ENCODE results near the gene GPR176.

GPR176 gene

GRCh38 chr15:39890621-39891020 is 29.4 kb downstream of the GPR176 start:
- DNase-seq (ENCODE audit: low read depth in 2 of 2) = no peak

DNA sequence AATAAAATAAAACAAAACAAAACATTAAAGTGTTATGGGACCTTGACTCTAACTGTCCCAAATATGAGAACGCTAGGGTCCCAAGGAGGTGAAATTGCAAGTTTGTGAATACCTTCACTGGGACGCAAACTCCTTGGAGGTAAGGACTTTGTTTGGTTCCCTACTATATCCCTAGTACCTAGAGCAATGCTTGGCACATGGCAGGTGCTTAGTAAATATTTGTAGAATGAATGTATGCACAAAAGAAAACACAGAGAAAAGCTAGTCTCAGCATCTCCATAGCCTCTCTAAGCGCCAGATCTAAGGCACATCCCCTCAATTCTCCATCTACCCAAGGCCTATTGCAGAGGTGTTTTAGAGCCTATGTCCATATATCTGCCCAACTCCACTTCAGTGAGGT is 30.5 kb downstream of the GPR176 start:
- DNase-seq (ENCODE audit: low read depth in 2 of 2) = no peak

DNA sequence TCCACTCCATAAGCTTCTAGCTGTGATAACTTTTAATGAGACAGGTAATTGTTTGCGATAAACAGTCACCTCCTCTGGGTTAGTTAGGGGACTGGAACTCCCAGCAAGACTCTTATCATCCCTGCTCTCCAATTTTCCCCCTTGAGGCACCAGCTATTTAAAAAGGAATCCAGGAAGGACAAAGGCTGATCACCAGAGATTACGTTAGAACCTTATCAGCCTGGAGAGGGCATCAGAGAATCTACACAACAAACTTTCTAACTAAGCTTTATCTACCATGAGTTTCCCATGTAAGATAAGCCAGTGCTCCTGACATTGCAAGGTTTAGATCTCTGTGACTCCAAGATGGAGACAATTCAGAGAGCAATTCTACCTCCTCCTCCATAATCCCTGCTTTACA is 31.3 kb downstream of the GPR176 start:
- no peak for DNase-seq (ENCODE audit: low read depth in 2 of 2)

DNA sequence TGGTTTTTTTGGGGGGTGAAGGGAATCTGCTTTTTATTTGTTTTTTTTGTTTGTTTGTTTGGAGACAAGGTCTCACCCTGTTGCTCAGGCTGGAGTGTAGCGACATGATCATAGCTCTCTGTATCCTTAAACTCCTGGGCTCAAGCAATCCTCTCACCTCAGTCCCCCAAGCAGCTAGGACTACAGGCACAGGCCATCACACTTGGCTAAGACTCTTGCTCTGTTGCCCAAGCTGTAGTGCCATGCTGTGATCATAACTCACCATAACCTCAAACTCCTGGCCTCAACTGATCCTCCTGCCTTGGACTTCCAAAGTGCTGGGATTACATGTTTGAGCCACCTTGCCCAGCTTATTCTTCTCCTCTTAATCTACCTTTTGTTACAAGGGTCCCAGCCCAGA is 31.8 kb downstream of the GPR176 start:
- no peak for DNase-seq (ENCODE audit: low read depth in 2 of 2)

- DNase-seq (ENCODE audit: low read depth in 2 of 2) = no peak
These were observed 32.2 kb downstream of the GPR176 start for GRCh38 chr15:39887832-39888231.

- DNase-seq (ENCODE audit: low read depth in 2 of 2) = no peak
These were observed 32.9 kb downstream of the GPR176 start for GRCh38 chr15:39887211-39887610.

DNA sequence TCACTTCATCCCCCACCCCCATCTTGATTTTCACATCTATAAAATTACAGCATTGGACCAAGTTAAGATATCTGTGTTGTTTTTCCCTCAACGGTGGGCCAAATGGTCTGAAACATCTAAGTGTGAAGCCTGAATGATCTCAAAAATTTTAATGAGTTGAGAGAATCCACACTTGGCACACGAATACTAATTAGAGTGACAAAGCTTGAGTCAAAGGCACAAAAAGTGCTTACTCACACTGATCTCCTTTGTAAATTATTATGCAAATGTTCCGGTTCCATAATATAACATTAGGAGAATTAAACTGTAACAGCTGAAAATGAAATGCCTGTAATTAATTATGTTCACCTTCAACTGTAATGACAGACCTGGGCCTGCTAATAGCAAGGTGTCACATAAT is 33.6 kb downstream of the GPR176 start:
- no peak for DNase-seq (ENCODE audit: low read depth in 2 of 2)

GRCh38 chr15:39885099-39885777 is 34.8 kb downstream of the GPR176 start:
- no peak for DNase-seq (ENCODE audit: low read depth in 2 of 2)

DNA sequence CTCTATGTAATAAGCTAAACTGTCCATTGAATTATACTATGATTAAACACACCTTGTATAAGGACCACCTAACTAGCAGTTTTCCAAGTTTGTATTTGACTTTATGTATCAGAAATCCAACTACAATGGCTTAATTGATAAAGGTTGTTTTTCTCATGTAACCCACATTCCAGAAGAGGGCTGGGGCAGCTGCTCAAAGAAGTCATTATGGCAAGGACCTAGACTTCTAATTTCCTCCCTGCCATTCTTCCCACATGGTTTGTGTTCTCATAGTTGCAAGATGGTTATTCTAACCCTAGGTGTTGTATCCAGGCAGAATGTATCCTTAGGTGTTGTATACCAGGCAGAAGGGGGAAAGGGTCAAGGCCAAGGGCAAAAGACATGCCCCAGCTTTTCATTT is 35.7 kb downstream of the GPR176 start:
- no peak for DNase-seq (ENCODE audit: low read depth in 2 of 2)

GRCh38 chr15:39882602-39883001 is 37.5 kb downstream of the GPR176 start:
- no peak for DNase-seq (ENCODE audit: low read depth in 2 of 2)

DNA sequence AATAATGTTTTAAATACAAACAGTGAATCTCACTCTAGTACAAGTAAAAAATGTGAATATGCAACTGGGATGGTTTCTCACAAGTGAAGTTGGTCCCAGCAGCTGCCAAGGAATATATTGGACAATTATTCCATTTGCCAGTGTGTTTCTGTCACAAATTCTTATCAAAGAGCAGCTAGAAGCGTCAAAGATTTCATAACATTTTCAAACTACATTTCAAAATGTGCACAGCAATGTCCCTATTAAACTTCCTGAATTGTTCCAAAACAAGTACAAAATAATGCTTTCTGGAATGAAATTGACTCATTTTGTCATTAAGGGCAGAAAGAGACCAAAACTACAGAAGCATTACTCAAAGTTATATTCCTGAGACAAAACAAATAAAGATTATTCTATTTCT is 38.3 kb downstream of the GPR176 start:
- no peak for DNase-seq (ENCODE audit: low read depth in 2 of 2)

GRCh38 chr15:39880718-39881387 is 39.2 kb downstream of the GPR176 start:
- no peak for DNase-seq (ENCODE audit: low read depth in 2 of 2)

- DNase-seq (ENCODE audit: low read depth in 2 of 2) = no peak
These were observed 41.7 kb downstream of the GPR176 start for GRCh38 chr15:39878406-39878785.

DNA sequence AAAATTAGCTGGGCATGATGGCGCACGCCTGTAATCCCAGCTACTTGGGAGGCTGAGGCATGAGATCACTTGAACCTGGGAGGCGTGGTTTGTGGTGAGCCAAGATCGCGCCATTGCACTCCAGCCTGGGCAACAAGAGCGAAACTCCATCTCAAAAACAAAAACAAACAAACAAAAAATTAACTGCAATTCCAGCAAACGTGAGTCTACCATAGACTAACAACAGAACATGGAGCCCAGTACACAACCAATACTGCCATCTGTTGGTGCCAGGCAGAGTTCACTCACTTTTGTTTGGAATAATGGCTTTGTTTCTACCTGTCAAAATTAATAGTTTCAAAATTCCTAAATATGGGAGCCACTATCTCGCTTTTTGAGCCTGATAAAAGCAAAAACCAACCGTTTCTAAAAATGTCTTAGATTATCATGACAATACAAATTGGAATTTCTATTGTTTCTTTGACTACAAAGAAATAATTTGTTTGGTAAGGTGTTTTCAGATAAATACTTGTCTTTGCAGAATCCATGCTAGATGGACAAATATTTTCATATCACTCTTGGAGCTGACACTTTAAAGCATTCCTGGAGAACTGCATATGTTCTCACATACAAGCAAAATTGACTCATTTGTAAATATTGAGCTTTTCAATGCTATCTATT is 45.0 kb downstream of the GPR176 start:
- no peak for DNase-seq (ENCODE audit: low read depth in 2 of 2)

- DNase-seq (ENCODE audit: low read depth in 2 of 2) = no peak
These were observed 46.1 kb downstream of the GPR176 start for GRCh38 chr15:39873978-39874377.

GRCh38 chr15:39870537-39870936 is 49.5 kb downstream of the GPR176 start:
- no peak for DNase-seq (ENCODE audit: low read depth in 2 of 2)

DNA sequence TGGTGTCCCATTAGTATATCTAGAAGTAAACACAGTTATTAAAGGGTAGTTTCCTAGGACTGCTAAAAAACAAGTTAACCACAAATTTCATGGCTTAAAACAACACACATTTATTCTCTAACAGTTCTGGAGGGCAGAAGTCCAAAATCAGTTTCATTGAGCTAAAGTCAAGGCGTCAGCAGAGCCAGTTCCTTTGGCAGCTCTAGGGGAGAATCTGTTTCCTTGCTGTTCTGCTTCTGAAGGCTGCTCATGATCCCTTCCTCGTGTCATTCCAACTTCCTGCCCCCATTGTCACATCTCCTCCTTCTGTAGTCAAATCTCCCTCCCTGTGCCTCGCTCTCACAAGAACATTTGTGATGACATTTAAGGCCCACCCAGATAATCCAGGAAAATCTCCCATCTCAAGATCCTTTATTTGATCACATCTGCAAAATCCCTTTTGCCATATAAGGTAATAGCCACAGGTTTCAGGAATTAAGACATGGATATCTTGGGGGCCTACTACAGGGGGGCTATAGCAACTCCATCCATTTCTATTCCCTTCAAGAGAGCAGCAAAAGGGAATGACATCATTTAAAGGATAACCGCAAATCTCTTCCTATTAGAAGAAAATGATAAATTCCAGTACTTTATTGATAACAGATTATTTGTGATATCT is 50.1 kb downstream of the GPR176 start:
- DNase-seq (ENCODE audit: low read depth in 2 of 2) = no peak

DNA sequence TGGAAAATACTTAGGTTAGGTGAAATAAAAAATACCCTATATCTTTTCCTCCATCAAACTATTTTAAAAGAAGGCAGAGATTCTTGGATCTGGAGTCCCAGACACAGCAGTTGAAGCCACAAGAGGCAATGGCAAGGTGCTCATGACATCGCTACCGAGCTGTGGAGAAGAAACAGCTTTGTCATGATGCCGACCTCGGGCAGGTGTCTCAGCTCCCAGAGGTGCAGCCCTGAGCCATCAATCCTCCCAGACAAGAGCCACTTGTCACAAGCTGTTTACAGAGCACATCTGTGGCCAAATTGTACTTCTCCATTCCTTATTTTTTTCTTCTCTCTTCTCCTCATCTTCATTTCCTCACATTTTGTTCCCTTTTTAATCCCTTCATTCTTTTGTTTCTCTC is 50.8 kb downstream of the GPR176 start:
- no peak for DNase-seq (ENCODE audit: low read depth in 2 of 2)

DNA sequence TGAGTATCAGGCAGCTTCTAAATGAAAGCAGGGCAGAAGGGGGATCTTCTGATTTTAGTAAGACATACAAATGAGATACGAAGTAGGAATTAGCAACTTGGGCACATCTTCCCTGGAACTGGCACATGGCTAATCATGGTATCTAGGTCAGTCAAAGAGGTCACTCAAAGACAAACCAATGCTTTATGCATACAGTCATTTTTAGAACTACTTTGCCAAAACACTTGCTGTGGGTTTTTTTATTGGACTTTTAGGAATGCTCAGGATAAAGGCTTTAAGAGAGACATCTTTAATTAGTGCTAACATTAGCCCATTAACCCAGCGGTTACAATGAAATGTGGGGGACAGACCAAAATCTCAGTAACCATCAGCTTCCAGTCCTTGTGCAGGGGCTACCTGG is 51.7 kb downstream of the GPR176 start:
- DNase-seq (ENCODE audit: low read depth in 2 of 2) = no peak

GRCh38 chr15:39864116-39864515 is 56.0 kb downstream of the GPR176 start:
- no peak for DNase-seq (ENCODE audit: low read depth in 2 of 2)

GRCh38 chr15:39860871-39861270 is 59.2 kb downstream of the GPR176 start:
- no peak for DNase-seq (ENCODE audit: low read depth in 2 of 2)

- DNase-seq (ENCODE audit: low read depth in 2 of 2) = no peak
These were observed 59.9 kb downstream of the GPR176 start for GRCh38 chr15:39860200-39860599.

DNA sequence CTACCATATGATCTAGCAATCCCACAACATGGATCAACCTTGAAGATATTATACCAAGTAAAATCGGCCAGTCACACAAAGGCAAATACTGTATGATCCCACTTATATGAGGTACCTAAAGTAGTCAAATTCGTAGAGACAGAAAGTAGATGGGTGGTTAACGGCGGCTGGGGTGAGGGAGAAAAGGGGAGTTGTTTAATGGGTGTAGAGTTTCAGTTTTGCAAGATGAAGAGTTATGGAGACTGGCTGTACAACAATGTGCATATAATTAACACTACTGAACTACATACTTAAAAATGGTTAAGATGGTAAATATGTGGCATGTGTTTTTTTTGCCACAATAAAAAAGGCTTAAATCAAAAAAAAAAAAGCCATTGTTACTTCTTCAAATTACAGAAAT is 60.4 kb downstream of the GPR176 start:
- DNase-seq (ENCODE audit: low read depth in 2 of 2) = no peak

Measured in stimulated activated CD8-positive, alpha-beta memory T cell treated with anti-CD3 and anti-CD28 coated beads, Interleukin-15, amount 100 ng/mL, for 48 hours (primary cell).